ENCODE results near the gene SEC63.

The SEC63 gene

GRCh38 chr6:107853230-107853629 lies 104.8 kb downstream of the SEC63 start:
- DNase-seq: no peak

GRCh38 chr6:107849325-107849724 lies 108.7 kb downstream of the SEC63 start:
- DNase-seq: no peak

GRCh38 chr6:107847844-107848802 lies 109.9 kb downstream of the SEC63 start:
- DNase-seq: peak; percentile 69

GRCh38 chr6:107846262-107846795 lies 111.7 kb downstream of the SEC63 start:
- no peak for DNase-seq

GRCh38 chr6:107845777-107846176 lies 112.2 kb downstream of the SEC63 start:
- DNase-seq: no peak

- DNase-seq: no peak
Observed at GRCh38 chr6:107843400-107843799, 114.6 kb downstream of the SEC63 start.

GRCh38 chr6:107841275-107841670 lies 116.7 kb downstream of the SEC63 start:
- DNase-seq: no peak

- DNase-seq: no peak
Observed at GRCh38 chr6:107840636-107841274, 117.3 kb downstream of the SEC63 start.

GRCh38 chr6:107833136-107833535 lies 124.9 kb downstream of the SEC63 start:
- DNase-seq: no peak

GRCh38 chr6:107832151-107833056 lies 125.6 kb downstream of the SEC63 start:
- no peak for DNase-seq

- DNase-seq: no peak
Observed at GRCh38 chr6:107830060-107830459, 127.9 kb downstream of the SEC63 start.

GRCh38 chr6:107827541-107827940 lies 130.5 kb downstream of the SEC63 start:
- DNase-seq: no peak

- no peak for DNase-seq
Observed at GRCh38 chr6:107823047-107823557, 134.9 kb downstream of the SEC63 start.

GRCh38 chr6:107822176-107823046 lies 135.6 kb downstream of the SEC63 start:
- no peak for DNase-seq

- DNase-seq: no peak
Observed at GRCh38 chr6:107821591-107821990, 136.4 kb downstream of the SEC63 start.

- no peak for DNase-seq
Observed at GRCh38 chr6:107820338-107821261, 137.4 kb downstream of the SEC63 start.

- DNase-seq: no peak
Observed at GRCh38 chr6:107819964-107820337, 138.1 kb downstream of the SEC63 start.

- DNase-seq: no peak
Observed at GRCh38 chr6:107819217-107819616, 138.8 kb downstream of the SEC63 start.

- DNase-seq: no peak
Observed at GRCh38 chr6:107818272-107818671, 139.7 kb downstream of the SEC63 start.

GRCh38 chr6:107817784-107818183 lies 140.2 kb downstream of the SEC63 start:
- DNase-seq: no peak

Data from NCI-H226 (cell line).